AG08395 (cell line): ENCODE results near the gene SEC63.
"Not testable (repeated sequence)": the region's sequence is repeated elsewhere in the genome, so short reads cannot be mapped to it uniquely, and the experiment has no call there.

Experiments used
- DNase-seq: peaks from one replicate; pipeline ENCODE4 v3.0.0; 2012; ENCODE audit warnings: mixed read lengths, low spot score

The SEC63 gene

DNA sequence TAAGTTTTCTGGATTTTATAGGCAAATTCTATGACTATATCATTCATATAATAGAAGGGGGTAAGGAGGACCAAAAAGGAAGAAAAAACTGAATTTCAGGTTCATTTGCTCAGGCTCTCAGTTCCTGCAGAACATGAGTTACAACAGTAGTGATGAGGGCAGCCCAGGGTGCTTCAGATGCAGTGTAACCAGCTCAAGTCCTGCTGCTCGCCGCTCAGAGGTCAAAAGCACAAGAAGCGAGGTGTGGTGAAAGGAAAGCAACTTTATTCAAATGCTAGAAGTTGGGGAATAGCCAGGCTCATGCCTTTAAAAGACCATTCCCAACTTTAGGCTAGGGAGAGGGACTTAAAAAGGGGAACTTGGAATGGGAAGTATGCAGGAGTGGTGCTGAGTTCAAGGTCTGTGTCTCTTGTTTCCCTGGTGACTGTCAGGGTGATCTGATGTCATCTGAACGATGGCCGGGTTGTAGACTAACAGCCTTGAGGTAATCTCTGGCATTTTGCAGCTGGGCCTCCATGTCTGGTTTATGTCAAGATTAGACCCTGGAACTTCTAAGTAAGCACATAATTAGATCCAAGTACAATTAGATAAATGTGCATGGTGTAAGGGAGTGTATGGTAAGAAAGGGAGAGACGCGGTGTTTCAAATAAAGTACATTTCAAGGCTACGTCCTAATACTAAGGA is 14.5 kb upstream of the SEC63 start:
- no peak for DNase-seq

DNA sequence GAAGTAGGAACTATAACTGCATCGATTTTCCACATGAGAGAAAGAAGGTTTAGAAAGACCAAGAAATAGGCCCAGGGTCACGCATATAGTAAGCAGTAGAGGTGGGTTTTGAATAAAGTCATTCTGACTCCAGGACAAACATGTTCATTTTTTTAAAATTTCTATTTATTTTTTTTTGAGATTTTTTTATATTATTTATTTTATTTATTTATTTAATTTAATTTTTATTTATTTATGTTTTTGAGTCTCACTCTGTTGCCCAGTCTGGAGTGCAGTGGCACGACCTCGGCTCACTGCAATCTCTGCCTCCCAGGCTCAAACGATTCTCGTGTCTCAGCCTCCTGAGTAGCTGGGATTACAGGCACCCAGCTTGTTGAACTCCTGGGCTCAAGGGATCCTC is 13.2 kb upstream of the SEC63 start:
- no peak for DNase-seq

DNA sequence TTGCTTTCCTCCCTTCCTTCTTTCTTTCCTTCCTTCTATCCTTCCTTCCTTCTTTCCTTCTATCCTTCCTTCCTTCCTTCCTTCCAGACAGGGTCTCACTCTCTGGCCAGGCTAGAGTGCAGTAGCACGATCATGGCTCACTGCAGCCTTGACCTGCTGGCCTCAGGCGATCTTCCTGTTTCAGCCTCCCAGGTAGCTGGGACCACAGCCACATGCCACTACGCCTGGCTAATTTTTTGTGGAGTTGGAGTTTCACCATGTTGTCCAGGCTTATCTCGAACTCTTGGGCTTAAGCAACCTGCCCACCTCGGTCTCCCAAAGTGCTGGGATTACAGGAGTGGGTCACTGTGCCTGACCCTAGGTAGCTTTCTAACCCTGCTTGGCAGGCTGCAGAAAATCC is 12.2 kb upstream of the SEC63 start:
- DNase-seq: no peak

DNA sequence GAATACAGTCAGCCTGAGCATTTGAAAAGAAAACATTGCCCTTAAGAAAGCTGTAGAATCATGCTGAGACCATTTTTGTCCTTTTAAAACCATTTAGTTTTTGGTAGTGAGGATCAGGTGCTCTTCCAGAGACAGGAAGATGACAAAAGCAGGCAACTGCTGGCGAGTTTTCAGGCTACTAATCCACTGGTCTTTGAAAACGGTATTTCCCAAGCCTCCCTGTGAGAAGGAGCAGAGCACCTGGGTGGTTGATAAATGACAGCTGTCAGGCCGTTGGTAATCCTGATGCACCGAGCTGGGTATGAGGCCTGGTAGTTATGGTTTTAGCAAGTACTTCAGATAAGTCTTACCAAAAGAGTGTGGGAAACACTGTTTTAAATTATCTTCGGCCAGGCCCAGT is 10.1 kb upstream of the SEC63 start:
- DNase-seq: no peak

DNA sequence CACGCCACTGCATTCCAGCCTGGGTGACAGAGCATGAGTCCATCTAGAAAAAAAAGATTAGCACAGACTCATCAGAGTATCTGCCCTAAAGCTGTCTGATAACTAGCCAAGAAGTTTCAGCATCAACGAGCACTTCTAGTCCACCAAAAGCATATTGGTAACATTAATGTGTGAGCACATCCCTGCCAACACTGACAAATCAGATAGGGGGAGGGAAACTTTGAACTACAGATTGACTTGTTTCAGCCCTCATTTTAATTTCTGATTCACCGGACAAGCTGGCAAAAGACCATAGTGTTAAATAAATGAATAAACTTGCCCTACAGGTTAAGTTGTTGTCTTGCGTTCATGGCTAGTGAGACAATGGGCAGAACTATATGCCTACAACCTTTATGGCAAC is 7.7 kb upstream of the SEC63 start:
- DNase-seq: peak; percentile 76

DNA sequence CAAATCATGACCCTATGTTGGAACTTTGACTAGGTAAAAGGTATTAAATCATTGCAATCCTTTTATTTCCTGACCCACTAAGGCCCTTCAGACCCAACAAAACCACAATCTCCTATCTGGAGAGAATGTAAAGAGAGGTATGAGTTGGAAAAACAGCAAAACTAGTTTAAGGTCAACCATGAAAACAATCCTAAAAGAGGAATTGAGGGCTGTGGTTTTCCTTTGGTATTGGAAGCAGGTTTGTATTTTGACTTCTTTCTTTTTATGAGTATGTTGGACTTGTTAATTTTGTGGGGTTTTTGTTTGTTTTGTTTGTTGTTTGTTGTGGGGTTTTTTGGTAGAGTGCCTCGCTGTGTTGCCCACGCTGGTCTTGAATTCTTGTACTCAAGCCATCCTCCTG is 4.7 kb upstream of the SEC63 start:
- no peak for DNase-seq

DNA sequence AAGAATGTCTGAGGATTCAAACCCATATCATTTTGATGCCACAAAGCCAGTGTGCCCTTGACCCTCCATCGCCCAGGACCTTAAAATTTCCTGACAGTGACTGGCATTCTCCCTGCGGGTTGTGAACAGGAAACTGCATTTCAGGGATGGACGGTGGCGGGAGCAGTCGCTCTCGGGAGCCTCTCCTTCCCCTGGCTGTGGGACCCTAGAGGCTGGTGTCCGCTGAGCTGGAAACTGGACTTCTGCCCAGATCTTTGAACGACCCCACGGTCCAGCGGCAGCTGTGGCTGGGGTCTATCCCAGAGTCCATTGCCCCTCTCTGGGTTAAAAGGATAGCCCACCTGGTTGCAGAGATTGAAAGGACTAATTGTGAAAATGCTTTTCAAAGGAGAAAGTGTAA is 1.4 kb upstream of the SEC63 start:
- DNase-seq: no peak

DNA sequence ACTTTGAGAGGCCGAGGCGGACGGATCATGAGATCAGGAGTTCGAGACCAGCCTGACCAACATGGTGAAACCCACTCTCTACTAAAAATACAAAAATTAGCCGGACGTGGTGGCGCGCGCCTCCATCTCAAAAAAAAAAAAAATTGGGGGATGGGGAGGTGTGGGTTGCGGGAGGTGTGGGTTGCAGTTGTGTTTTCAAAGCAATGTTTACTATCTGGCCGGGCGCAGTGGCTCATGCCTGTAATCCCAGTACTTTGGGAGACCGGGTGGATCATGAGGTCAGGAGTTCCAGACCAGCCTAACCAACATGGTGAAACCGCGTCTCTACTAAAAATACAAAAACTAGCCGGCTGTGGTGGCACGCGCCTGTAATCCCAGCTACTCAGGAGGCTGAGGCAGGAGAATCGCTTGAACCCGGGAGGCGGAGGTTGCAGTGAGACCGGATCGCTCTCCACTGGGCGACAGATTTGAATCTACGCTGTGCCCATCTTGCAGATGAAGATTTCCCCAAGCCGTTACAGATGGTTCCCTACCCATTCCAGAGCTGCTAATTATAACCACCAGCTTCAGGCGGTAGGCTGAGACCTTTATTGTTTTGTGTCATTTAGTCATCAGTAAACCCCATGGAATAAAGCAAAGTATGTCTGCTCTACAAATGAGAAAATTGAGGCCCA is 818 bp upstream of the SEC63 start:
- DNase-seq: not testable (repeated sequence)

DNA sequence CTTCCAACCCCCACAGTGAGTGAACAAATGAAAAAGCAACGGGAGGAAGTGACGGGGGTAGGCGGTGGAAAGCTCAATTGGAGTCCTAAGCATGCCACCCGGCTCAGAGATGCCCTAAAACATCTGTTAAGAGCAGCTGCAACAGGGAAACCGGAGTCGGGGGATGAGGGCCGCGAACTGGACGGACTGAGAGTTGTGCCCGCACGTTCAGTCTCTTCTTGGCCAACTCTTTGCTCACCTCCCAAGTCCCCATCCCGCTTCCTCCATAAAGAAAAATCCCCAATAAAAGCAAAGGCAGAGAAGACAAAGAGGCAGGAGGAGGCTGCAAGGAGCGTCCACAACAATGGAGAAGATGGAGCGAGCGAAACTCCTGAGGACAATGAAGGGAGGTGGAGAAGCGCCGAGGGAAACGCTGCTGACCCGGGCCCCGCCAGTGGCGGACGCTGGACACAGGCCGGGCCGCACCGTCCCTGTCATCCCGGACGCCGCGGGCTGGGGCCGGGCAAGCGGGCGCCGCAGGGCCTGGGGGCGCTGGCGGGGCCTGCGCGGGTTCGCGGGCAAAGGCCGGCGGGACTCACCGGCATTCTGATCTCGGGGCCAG is 600 bp downstream of the SEC63 start:
- DNase-seq: peak; percentile 69

DNA sequence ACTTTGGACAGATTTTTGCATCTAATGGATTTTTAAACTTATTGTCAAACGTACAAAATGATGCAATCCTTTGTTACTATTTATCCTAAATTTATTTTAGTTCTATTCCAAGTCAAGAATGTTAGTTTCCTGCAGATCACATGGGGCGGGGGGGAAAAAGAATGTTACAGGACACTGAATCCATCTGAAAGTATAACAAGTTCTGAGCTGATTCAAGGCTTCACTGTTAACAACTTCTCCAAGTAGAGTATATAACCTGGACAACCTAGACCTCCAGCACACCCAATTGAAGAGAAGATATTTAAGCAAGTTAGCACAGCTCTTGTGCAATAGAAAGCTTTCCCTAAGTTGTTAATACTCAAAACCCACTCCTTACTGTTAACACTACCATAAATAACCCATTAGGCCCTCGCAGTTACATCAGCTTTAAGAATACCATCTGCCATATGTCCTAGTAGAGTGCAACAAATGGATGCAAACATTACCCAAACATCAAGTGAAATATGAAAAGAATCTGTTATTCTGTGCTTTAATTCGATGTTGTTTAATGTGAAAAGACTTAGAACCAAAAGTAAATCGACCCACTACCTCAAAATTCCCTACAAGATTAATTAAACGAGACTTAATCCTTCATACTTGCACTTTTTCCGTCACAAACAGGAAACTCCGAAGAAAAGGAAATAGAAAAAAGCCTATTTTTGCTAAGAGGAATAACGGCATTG is 1.3 kb downstream of the SEC63 start:
- DNase-seq: peak; percentile 22

DNA sequence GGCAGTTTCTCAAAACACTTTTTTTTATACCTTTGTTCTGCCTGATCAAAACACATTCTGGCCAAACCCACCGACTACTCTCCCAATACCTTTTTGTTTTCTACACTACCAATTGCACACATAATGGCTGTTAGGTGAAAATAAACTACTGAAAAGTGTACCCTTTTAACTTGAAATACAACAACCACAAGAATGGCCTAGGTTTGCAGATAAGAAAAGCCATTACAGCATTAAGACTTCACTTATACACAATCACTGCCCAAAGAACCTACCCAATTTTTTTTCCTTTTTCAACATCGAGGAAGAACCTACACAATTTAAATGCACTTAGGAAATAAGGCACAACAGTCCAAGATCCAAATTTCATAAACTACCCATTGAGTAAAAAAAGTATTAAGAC is 1.8 kb downstream of the SEC63 start:
- no peak for DNase-seq

DNA sequence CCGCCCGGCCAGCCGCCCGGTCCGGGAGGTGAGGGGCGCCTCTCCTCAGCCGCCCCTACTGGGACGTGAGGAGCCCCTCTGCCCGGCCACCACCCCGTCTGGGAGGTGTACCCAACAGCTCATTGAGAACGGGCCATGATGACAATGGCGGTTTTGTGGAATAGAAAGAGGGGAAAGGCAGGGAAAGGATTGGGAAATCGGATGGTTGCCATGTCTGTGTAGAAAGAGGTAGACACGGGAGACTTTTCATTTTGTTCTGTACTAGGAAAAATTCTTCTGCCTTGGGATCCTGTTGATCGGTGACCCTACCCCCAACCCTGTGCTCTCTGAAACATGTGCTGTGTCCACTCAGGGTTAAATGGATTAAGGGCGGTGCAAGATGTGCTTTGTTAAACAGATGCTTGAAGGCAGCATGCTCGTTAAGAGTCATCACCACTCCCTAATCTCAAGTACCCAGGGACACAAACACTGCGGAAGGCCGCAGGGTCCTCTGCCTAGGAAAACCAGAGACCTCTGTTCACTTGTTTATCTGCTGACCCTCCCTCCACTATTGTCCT is 4.1 kb downstream of the SEC63 start:
- not testable (repeated sequence) for DNase-seq

DNA sequence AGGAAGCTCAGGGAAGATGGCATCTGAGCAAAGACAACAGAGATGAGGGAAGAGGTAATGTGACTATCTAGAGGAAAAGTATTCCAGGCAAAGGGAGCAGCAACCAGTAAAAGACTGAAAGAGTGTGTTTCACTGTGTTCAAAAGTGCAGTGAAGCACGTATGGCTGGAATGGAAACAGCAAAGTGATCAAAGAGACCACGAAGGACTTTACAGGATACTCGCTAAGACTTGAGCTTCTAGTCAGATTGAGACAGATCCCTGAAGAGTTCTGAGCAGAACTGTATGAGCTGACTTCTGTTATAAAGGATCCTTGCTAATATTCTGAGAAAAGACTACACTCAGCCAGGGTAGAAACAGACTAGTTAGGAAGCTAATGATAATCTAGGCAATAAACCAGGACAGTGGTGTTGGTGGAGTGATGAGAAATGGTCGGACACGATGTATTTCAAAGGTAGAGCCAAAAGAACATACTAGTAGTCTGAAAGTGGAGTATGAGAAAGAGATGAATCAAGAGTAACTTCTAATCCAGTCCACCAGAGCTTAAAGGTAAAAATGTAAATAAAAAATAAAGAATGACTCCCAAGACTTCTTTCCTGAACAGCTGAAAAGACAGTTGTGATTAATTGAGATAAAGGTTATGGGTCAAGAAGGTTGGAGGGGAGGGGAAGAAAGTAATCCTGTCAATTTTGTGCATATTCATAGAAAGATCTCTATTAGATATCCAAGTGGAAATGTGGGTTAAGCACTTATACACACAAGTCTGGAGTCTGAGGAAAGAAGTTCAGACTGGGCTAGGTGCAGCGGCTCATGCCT is 14.2 kb downstream of the SEC63 start:
- DNase-seq: no peak

DNA sequence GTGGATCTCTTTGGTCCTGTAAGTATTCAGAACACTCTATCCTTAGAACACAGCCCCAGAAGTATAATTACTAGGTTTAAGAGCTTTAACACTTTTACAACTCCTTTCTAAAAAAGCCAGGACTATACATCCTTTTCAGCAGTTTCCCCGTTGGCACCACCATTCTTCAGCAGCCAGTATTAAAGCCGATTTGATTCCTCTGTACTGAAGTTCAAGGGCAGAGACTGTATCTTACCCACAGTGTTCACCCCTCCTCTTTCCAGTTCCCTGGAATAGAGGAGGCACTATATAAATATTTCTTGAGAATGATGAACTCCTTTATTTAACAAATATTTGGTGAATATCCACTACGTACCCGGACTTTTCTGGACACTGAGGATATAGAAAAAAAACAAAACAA is 15.9 kb downstream of the SEC63 start:
- no peak for DNase-seq

DNA sequence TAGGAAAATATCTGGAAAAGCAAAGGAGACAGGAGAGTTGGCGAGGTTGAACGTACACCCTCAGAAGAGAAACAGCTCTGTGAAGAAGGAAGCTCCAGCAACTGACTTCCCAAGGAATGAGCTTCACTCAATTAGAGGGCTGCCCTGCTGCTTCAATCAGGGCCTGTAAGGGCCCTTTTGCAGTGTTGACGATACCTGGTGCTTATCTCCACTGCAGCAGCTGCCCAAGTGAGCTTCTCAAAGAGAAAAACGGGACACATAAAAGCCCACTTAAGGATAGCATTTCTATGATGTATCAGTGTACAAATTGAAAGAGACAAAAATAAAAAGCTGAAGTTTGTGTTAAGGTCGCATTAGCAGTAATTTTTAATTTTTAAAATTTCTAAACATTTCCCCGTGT is 16.4 kb downstream of the SEC63 start:
- DNase-seq: no peak

DNA sequence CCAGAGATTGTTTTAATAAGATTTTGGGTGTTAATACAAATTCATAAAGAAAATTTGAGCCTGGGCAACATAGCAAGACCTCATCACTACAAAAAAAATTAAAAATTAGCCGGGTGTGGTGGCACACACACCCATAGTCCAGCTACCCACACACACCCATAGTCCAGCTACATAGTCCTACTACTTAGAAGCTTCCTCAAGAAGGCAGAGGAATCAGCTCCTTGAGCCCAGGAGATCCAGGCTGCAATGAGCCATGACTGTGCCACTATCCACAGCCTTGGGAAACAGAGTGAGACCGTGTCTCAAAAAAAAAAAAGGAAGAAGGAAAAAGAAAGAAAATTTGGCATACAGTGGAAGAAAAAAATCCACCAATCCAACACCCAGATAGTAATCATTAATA is 16.8 kb downstream of the SEC63 start:
- no peak for DNase-seq

DNA sequence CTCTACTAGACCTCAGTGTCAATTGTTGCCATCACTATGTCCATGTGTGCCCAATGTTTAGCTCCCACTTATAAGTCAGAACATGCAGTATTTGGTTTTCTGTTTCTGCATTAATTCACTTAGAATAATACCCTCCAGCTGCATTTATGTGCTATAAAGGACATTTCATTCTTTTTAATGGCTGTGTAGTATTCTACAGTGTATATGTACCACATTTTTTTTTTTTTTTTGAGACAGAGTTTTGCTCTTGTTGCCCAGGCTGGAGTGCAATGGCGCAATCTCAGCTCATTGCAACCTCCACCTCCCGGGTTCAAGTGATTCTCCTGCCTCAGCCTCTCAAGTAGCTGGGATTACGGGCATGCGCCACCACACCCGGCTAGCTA is 21.1 kb downstream of the SEC63 start:
- DNase-seq: not testable (repeated sequence)

DNA sequence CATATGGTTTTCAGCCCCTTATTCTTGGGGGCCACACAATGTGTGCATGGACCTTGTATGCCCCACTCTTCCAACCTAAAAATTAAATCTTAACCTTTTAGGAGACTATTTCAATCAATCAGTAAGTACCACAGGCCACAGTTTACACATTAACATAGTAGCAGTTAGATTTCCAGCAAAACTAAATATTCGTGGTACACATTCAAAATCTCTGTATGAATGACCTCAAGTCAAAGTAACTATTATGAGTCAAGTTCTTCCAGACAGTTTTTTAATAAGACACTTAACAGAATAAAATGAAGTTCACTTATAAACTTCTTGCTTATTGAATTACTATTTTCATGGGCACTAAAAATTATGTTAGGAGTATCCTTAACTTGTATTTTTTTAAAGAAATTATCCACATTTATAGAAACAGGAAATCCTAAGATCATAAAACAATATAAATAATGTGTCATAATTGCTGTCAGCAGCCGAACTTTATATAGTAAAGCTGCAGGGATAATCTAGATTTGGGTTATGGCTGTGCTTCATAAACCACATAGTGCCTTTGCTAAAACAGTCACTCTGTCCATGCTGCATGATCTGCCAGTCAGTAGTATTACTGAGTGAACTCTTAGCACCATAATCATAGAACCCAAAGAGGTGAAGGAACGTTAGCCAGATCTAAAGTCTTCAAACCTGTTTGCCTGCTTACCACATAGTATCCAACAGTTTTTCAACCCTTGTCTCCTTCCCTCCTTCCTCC is 21.7 kb downstream of the SEC63 start:
- no peak for DNase-seq

DNA sequence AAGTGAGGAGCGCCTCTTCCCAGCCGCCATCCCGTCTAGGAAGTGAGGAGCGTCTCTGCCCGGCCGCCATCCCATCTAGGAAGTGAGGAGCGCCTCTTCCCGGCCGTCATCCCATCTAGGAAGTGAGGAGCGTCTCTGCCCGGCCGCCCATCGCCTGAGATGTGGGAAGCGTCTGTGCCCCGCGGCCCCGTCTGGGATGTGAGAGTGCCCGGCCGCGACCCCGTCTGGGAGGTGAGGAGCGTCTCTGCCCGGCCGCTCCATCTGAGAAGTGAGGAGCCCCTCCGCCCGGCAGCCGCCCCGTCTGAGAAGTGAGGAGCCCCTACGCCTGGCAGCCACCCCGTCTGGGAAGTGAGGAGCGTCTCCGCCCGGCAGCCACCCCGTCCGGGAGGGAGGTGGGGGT is 23.8 kb downstream of the SEC63 start:
- not testable (repeated sequence) for DNase-seq

DNA sequence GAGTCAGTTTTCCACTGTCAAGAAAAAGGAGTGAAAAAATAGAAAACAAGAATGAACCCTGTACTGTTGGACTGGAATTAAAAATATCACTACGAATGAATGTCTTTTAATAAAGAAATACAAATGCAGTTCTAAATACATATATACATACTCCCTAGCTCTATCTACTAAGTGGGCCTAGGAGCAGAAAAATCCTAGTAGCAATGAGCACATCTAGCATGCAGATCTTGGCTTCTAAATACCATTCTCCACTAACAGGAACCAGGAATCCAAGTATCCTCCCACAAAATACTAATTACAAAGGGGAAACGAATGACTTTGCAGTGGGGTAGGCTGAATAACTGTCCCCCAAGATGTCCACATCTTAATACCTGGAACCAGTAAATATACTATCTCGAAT is 25.4 kb downstream of the SEC63 start:
- DNase-seq: no peak

DNA sequence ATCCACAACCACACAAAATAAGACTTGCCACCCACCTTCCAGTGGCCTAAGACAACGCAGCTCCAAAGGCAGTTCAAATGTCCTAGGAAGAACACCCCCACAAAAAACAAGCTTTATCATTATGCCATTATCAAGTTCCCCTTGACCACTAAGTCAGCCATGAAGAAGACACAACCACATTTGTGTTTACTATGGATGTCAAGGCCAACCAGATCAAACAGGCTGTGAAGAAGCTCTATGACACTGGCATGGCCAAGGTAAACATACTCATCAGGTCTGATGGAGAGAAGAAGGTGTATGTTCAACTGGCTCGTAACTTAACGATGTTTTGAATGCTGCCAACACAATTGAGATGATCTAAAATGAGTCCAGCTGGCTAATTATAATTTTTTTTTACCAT is 26.1 kb downstream of the SEC63 start:
- DNase-seq: no peak
